PC-9 (cell line): Measurements from ENCODE around the gene GAB2.

ENCODE experiments used
- CTCF ChIP-seq: fragments of 200-600 bp; sonication (generic); conservative IDR thresholded peaks from 2 replicates; pipeline ENCODE4 v1.6.1; 2017; ENCODE audit warnings: mixed run types, antibody characterized with exemption, mild to moderate bottlenecking, moderate library complexity
- EZH2 ChIP-seq: fragments of 200-600 bp; sonication (generic); IDR thresholded peaks from 2 replicates; pipeline ENCODE4 v1.8.0; 2017; ENCODE audit warnings: antibody characterized with exemption, low read depth

GRCh38 chr11:78374917-78375316 is 42.7 kb downstream of the GAB2 start:
- TF ChIP-seq CTCF = no peak
- TF ChIP-seq EZH2 = no peak
